Tibial artery (tissue), 4 donors: ENCODE results near the gene APBA2.

Experiments
- DNase-seq, 2 donors: peaks; one replicate each; pipeline ENCODE4 v3.0.0-alpha.2; 2019
- H3K27ac ChIP-seq, 2 donors: fragments of 200-600 bp; sonication (generic) in 1 of 2; 1 replicate in 1 of 2; 2 replicates in 1 of 2; pipeline ENCODE4 v1.5.1; 2018 to 2019; ENCODE audit warnings: mild to moderate bottlenecking in 1 of 2
- H3K27me3 ChIP-seq, 2 donors: fragments of 200-600 bp; sonication (generic) in 1 of 2; one replicate each; pipeline versions ENCODE4 v1.5.1 to v1.6.0; 2016 to 2019
- H3K36me3 ChIP-seq, 3 donors: fragments of 200-600 bp; sonication (generic) in 2 of 3; one replicate each; pipeline ENCODE4 v1.5.1; 2016 to 2019; ENCODE audit warnings: mild to moderate bottlenecking in 2 of 3
- H3K4me1 ChIP-seq, 4 donors: fragments of 200-600 bp; sonication (generic) in 2 of 4; 1 replicate in 3 of 4; 2 replicates in 1 of 4; pipeline ENCODE4 v1.5.1; 2016 to 2019
- H3K4me3 ChIP-seq, 2 donors: fragments of 200-600 bp; sonication (generic) in 1 of 2; 1 replicate in 1 of 2; 2 replicates in 1 of 2; pipeline ENCODE4 v1.5.1; 2018 to 2019; ENCODE audit warnings: mild to moderate bottlenecking in 2 of 2
- H3K9me3 ChIP-seq, 3 donors: fragments of 200-600 bp; sonication (generic) in 1 of 3; one replicate each; pipeline ENCODE4 v1.5.1; 2016 to 2019
- intact Hi-C: fragments of 100-400 bp; cut with DNase I; formaldehyde crosslinking; loops from one replicate; pipeline ENCODE4 v1.15.0; 2023; ENCODE audit warnings: low total_unique reads
- TF ChIP-seq, protein P1 (sequence below), 2 experiments: fragments of 200-600 bp in 1 of 2; fragments of 450-650 bp in 1 of 2; IDR thresholded peaks; one replicate each; pipeline ENCODE4 v1.5.1; 2017 to 2019; ENCODE audit warnings: antibody characterized with exemption in 2 of 2, mild to moderate bottlenecking in 1 of 2, moderate library complexity in 1 of 2

The APBA2 gene

DNA sequence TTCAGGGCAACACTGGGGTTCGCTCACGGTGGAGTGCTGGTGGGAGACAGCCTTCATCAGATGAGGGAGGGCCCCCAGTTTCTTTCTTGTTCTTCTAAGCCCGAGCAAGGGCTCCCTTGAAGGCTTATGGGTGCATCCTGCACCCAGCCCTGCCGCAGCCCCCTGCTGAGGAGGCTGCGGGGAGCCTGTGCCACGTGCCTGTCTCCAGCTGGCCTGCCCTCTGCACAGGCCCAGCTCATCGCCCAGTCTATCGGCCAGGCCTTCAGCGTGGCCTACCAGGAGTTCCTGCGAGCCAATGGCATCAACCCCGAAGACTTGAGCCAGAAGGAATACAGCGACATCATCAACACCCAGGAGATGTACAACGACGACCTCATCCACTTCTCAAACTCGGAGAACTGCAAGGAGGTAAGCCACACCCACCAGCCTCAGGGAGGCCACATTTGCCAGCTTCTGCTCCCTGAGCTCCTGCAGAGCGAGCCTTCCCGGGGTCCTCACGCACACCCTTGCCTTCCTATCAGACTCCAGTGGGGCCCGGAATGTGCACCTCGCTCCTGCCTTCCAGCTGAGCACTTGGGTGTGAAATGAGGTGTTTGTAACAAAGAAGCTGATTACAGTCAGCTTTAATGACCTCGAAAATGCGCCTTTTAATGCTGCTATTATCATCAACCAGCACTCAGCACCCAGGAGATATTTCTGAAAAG lies 219.5 kb downstream of the APBA2 start:
- H3K36me3 ChIP-seq = no peaks in the 10 kb centered on the region
- peaks cover 0 to 12% (median 6%) of the 10 kb centered on the region in 4 donors for H3K4me1 ChIP-seq
- DNase-seq = no peak
- no peaks in the 10 kb centered on the region for H3K9me3 ChIP-seq
- TF ChIP-seq, protein P1, sequence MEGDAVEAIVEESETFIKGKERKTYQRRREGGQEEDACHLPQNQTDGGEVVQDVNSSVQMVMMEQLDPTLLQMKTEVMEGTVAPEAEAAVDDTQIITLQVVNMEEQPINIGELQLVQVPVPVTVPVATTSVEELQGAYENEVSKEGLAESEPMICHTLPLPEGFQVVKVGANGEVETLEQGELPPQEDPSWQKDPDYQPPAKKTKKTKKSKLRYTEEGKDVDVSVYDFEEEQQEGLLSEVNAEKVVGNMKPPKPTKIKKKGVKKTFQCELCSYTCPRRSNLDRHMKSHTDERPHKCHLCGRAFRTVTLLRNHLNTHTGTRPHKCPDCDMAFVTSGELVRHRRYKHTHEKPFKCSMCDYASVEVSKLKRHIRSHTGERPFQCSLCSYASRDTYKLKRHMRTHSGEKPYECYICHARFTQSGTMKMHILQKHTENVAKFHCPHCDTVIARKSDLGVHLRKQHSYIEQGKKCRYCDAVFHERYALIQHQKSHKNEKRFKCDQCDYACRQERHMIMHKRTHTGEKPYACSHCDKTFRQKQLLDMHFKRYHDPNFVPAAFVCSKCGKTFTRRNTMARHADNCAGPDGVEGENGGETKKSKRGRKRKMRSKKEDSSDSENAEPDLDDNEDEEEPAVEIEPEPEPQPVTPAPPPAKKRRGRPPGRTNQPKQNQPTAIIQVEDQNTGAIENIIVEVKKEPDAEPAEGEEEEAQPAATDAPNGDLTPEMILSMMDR (IDR thresholded peaks at IDR 0.05) = no peak
- H3K27ac ChIP-seq = no peak overlapping the region
- no peak overlapping the region for H3K4me3 ChIP-seq
- intact Hi-C loops = no loop called here
- peaks cover 0 to 5% of the 10 kb centered on the region in 2 donors for H3K27me3 ChIP-seq

DNA sequence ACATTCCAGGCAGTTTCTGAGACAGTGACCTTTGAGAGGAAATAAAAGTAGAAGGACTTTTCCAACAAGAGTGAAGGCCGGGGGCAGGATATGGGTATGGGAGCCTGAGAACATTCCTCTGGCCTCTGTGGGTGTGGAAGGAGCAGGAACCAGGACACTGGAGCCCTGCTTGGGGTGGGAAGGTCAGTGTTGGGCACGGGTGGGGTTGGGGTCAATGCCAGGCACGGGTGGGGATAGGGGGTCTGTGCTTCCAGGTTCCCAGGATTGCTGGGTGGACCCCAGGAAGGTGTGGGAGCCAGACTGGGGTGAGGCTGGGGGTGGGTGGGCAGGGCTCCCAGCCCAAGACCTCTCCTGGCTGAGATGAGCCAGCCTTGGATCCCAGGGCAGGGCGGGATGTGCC lies 220.3 kb downstream of the APBA2 start:
- Histone ChIP-seq H3K4me3 (no peak overlapping the region), H3K36me3 (no peaks in the 10 kb centered on the region), H3K27ac (no peak overlapping the region), H3K27me3 (peaks cover 0 to 5% of the 10 kb centered on the region in 2 donors), H3K4me1 (peaks cover 0 to 12% (median 6%) of the 10 kb centered on the region in 4 donors), H3K9me3 (no peaks in the 10 kb centered on the region)
- no peak for DNase-seq
- TF ChIP-seq, protein P1 (IDR thresholded peaks at IDR 0.05) = no peak
- intact Hi-C loops = no loop called here

DNA sequence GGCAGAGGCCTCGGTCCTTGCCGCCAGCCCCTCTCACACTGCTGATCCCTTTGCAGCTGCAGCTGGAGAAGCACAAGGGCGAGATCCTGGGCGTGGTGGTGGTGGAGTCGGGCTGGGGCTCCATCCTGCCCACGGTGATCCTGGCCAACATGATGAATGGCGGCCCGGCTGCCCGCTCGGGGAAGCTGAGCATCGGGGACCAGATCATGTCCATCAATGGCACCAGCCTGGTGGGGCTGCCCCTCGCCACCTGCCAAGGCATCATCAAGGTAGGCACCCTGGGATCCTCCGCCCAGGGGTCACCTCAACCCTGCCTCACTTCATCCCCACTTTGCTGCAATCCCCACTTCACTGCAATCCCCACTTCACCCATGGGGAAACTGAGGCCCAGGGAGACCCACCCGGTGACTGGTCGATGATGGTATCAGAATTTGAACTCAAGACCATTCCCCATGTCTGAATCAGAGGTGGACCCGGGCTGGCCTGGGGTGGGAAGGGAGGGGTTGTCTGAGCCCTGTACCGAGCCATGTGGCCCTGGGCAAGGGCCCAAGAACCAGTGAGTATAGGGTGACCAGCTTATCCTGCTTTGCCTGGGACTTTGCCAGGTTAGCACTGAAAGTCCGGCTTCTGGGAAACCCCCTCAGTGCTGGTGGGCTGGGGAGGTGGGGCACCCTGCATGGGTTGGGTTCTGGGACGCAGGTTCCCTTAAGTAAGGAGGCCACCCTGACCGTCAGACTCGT lies 220.9 kb downstream of the APBA2 start:
- no peaks in the 10 kb centered on the region for H3K36me3 ChIP-seq
- H3K9me3 ChIP-seq = no peaks in the 10 kb centered on the region
- peaks cover 0 to 12% (median 6%) of the 10 kb centered on the region in 4 donors for H3K4me1 ChIP-seq
- intact Hi-C loops = no loop called here
- DNase-seq = no peak
- no peak overlapping the region for H3K4me3 ChIP-seq
- TF ChIP-seq, protein P1 (IDR thresholded peaks at IDR 0.05) = no peak
- H3K27ac ChIP-seq = no peak overlapping the region
- H3K27me3 ChIP-seq = peaks cover 0 to 7% of the 10 kb centered on the region in 2 donors

DNA sequence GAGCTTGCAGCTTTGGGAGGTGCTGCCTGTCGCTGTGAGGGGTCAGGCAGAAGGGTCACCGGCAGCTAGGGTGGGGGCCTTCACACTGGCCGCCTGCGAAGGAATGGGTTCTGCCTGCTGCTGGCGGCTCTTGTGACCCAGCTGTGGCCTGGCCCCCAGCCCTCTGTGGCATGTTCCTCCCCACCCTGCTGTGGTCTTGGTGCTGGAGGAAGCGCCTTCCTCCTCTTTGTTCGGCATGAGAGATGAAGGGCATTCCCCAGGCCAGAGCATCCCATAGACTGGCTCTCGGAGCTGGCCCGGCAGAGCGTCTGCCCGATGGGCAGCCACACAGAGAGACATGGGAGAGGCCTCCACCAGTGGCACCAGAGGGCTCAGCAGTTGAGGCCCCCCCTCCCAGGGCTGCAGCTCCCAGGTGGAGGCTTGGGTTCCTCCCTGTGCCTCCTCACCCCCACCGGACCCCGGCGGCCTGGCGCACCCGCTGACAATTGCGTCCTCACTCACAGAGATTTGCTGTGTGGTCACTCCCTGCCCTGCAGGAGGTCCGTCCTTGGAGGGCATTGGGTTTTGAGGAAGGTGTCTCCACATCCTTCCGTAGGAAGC lies 221.6 kb downstream of the APBA2 start:
- TF ChIP-seq, protein P1 (IDR thresholded peaks at IDR 0.05) = no peak
- intact Hi-C loops = no loop called here
- Histone ChIP-seq H3K27ac (no peak overlapping the region), H3K9me3 (no peaks in the 10 kb centered on the region), H3K27me3 (peaks cover 0 to 14% of the 10 kb centered on the region in 2 donors), H3K36me3 (no peaks in the 10 kb centered on the region), H3K4me1 (peaks cover 0 to 12% (median 6%) of the 10 kb centered on the region in 4 donors), H3K4me3 (no peak overlapping the region)
- DNase-seq = no peak

DNA sequence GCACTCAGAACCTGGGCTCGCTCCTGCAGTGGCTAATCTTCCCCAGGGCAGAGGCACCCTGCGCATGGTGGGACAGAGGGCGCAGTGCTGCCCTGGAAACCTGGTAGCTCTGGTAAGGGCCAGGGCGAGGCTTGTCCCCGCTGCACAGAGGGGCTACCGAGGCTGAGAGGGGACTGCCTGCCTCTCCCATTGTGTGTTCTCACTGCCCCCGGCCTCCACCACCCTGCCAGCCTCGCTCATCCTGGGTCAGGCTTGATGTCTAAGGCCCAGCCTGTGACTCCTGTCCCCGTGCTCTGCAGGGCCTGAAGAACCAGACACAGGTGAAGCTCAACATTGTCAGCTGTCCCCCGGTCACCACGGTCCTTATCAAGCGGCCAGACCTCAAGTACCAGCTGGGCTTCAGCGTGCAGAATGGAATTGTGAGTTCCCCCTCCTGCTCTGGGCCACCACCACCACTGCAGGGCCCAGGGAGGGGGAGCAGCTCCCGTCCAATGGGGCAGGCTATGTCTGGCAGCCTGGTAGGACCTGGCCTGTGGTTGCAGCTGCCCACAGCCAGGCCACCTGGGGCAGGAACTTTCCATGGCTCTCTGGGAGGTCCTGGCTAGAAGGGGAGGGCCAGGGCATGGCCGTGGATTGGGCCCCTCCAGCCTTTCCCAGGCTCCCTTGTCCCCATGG lies 222.3 kb downstream of the APBA2 start:
- H3K4me1 ChIP-seq = peaks cover 0 to 12% (median 6%) of the 10 kb centered on the region in 4 donors
- H3K4me3 ChIP-seq = no peak overlapping the region
- H3K9me3 ChIP-seq = no peaks in the 10 kb centered on the region
- H3K27me3 ChIP-seq = peaks cover 0 to 21% of the 10 kb centered on the region in 2 donors
- no peak overlapping the region for H3K27ac ChIP-seq
- TF ChIP-seq, protein P1 (IDR thresholded peaks at IDR 0.05) = no peak
- intact Hi-C loops = no loop called here
- H3K36me3 ChIP-seq = no peaks in the 10 kb centered on the region
- DNase-seq = no peak
